ENCODE data around the gene ZNF320.
A peak's percentile ranks its signal among the peaks of the same experiment; 100 is the strongest.
"Not testable (repeated sequence)": the region's sequence is repeated elsewhere in the genome, so short reads cannot be mapped to it uniquely, and the experiment has no call there.

ZNF320 gene

GRCh38 chr19:52904052-52904780, 6.8 kb upstream of the ZNF320 start:
- H3K27me3 ChIP-seq (replicated peaks; ENCODE audit: control insufficient read depth, insufficient read depth, low read length); H3K4me1 ChIP-seq (ENCODE audit: control insufficient read depth, insufficient read depth, low read length); DNase-seq (ENCODE audit: low read depth); H3K9me3 ChIP-seq (ENCODE audit: control insufficient read depth, low read length); H3K4me3 ChIP-seq (ENCODE audit: low read length); H3K9ac ChIP-seq (ENCODE audit: low read length): not testable (repeated sequence)
- H3K36me3 ChIP-seq (ENCODE audit: control insufficient read depth, insufficient read depth, low read length, severe bottlenecking): peaks cover 20% of the 10 kb centered on the region

- Histone ChIP-seq H3K9me3 (ENCODE audit: control insufficient read depth, low read length) (peaks cover 4% of the 10 kb centered on the region), H3K36me3 (ENCODE audit: control insufficient read depth, insufficient read depth, low read length, severe bottlenecking) (peaks cover 3% of the 10 kb centered on the region), H3K9ac (ENCODE audit: low read length) (no peak overlapping the region), H3K4me1 (ENCODE audit: control insufficient read depth, insufficient read depth, low read length) (peaks cover 5% of the 10 kb centered on the region), H3K4me3 (ENCODE audit: low read length) (no peak overlapping the region), H3K27me3 (replicated peaks; ENCODE audit: control insufficient read depth, insufficient read depth, low read length) (no peaks in the 10 kb centered on the region)
- no peak for DNase-seq (ENCODE audit: low read depth)
These were observed 4.4 kb upstream of the ZNF320 start for GRCh38 chr19:52901842-52902241.

- H3K4me3 ChIP-seq (ENCODE audit: low read length): not testable (repeated sequence)
These were observed 1.2 kb upstream of the ZNF320 start for GRCh38 chr19:52898596-52898995.

GRCh38 chr19:52898101-52898500, 666 bp upstream of the ZNF320 start:
- peak overlapping the region; percentile 96 for H3K4me3 ChIP-seq (ENCODE audit: low read length)
- H3K9me3 ChIP-seq (ENCODE audit: control insufficient read depth, low read length): no peaks in the 10 kb centered on the region
- H3K27me3 ChIP-seq (replicated peaks; ENCODE audit: control insufficient read depth, insufficient read depth, low read length): no peaks in the 10 kb centered on the region
- H3K36me3 ChIP-seq (ENCODE audit: control insufficient read depth, insufficient read depth, low read length, severe bottlenecking): no peaks in the 10 kb centered on the region
- H3K9ac ChIP-seq (ENCODE audit: low read length): peak overlapping the region; percentile 97
- DNase-seq (ENCODE audit: low read depth): no peak
- peaks cover 10% of the 10 kb centered on the region for H3K4me1 ChIP-seq (ENCODE audit: control insufficient read depth, insufficient read depth, low read length)

More at GRCh38 chr19:52898596-52898995, 1.2 kb upstream of the ZNF320 start:
- H3K27me3 ChIP-seq (replicated peaks; ENCODE audit: control insufficient read depth, insufficient read depth, low read length); H3K9ac ChIP-seq (ENCODE audit: low read length); H3K36me3 ChIP-seq (ENCODE audit: control insufficient read depth, insufficient read depth, low read length, severe bottlenecking); DNase-seq (ENCODE audit: low read depth); H3K9me3 ChIP-seq (ENCODE audit: control insufficient read depth, low read length): not testable (repeated sequence)
- H3K4me1 ChIP-seq (ENCODE audit: control insufficient read depth, insufficient read depth, low read length): peaks cover 10% of the 10 kb centered on the region

GRCh38 chr19:52896431-52897137, 851 bp downstream of the ZNF320 start:
- Histone ChIP-seq H3K27me3 (replicated peaks; ENCODE audit: control insufficient read depth, insufficient read depth, low read length) (no peaks in the 10 kb centered on the region), H3K36me3 (ENCODE audit: control insufficient read depth, insufficient read depth, low read length, severe bottlenecking) (peaks cover 6% of the 10 kb centered on the region), H3K9me3 (ENCODE audit: control insufficient read depth, low read length) (no peaks in the 10 kb centered on the region), H3K9ac (ENCODE audit: low read length) (peak overlapping the region; percentile 97), H3K4me1 (ENCODE audit: control insufficient read depth, insufficient read depth, low read length) (peaks cover 10% of the 10 kb centered on the region), H3K4me3 (ENCODE audit: low read length) (peak overlapping the region; percentile 96)
- DNase-seq (ENCODE audit: low read depth): peak; percentile 37

GRCh38 chr19:52891336-52891735, 6.1 kb downstream of the ZNF320 start:
- Histone ChIP-seq H3K9me3 (ENCODE audit: control insufficient read depth, low read length) (peaks cover 10% of the 10 kb centered on the region), H3K36me3 (ENCODE audit: control insufficient read depth, insufficient read depth, low read length, severe bottlenecking) (peaks cover 54% of the 10 kb centered on the region), H3K4me3 (ENCODE audit: low read length) (no peak overlapping the region), H3K4me1 (ENCODE audit: control insufficient read depth, insufficient read depth, low read length) (peaks cover under 1% of the 10 kb centered on the region), H3K9ac (ENCODE audit: low read length) (no peak overlapping the region), H3K27me3 (replicated peaks; ENCODE audit: control insufficient read depth, insufficient read depth, low read length) (no peaks in the 10 kb centered on the region)
- no peak for DNase-seq (ENCODE audit: low read depth)

GRCh38 chr19:52889931-52890330, 7.5 kb downstream of the ZNF320 start:
- no peaks in the 10 kb centered on the region for H3K4me1 ChIP-seq (ENCODE audit: control insufficient read depth, insufficient read depth, low read length)
- H3K4me3 ChIP-seq (ENCODE audit: low read length): no peak overlapping the region
- no peak overlapping the region for H3K9ac ChIP-seq (ENCODE audit: low read length)
- H3K36me3 ChIP-seq (ENCODE audit: control insufficient read depth, insufficient read depth, low read length, severe bottlenecking): peaks cover 66% of the 10 kb centered on the region
- H3K9me3 ChIP-seq (ENCODE audit: control insufficient read depth, low read length): peaks cover 15% of the 10 kb centered on the region
- DNase-seq (ENCODE audit: low read depth): no peak
- no peaks in the 10 kb centered on the region for H3K27me3 ChIP-seq (replicated peaks; ENCODE audit: control insufficient read depth, insufficient read depth, low read length)

GRCh38 chr19:52889076-52889475, 8.4 kb downstream of the ZNF320 start:
- no peaks in the 10 kb centered on the region for H3K27me3 ChIP-seq (replicated peaks; ENCODE audit: control insufficient read depth, insufficient read depth, low read length)
- peaks cover 24% of the 10 kb centered on the region for H3K9me3 ChIP-seq (ENCODE audit: control insufficient read depth, low read length)
- DNase-seq (ENCODE audit: low read depth): no peak
- H3K4me1 ChIP-seq (ENCODE audit: control insufficient read depth, insufficient read depth, low read length): no peaks in the 10 kb centered on the region
- no peak overlapping the region for H3K4me3 ChIP-seq (ENCODE audit: low read length)
- no peak overlapping the region for H3K9ac ChIP-seq (ENCODE audit: low read length)
- H3K36me3 ChIP-seq (ENCODE audit: control insufficient read depth, insufficient read depth, low read length, severe bottlenecking): peaks cover 74% of the 10 kb centered on the region

GRCh38 chr19:52880895-52881389, 16.5 kb downstream of the ZNF320 start:
- Histone ChIP-seq H3K4me3 (ENCODE audit: low read length) (peak overlapping the region; percentile 45), H3K9me3 (ENCODE audit: control insufficient read depth, low read length) (peaks cover 85% of the 10 kb centered on the region), H3K36me3 (ENCODE audit: control insufficient read depth, insufficient read depth, low read length, severe bottlenecking) (peaks cover 84% of the 10 kb centered on the region)

GRCh38 chr19:52872996-52873395, 24.4 kb downstream of the ZNF320 start:
- H3K9me3 ChIP-seq (ENCODE audit: control insufficient read depth, low read length): peaks cover 13% of the 10 kb centered on the region
- not testable (repeated sequence) for H3K4me1 ChIP-seq (ENCODE audit: control insufficient read depth, insufficient read depth, low read length); H3K27me3 ChIP-seq (replicated peaks; ENCODE audit: control insufficient read depth, insufficient read depth, low read length); H3K36me3 ChIP-seq (ENCODE audit: control insufficient read depth, insufficient read depth, low read length, severe bottlenecking); DNase-seq (ENCODE audit: low read depth); H3K9ac ChIP-seq (ENCODE audit: low read length); H3K4me3 ChIP-seq (ENCODE audit: low read length)

More at GRCh38 chr19:52880895-52881389, 16.5 kb downstream of the ZNF320 start:
- no peak for DNase-seq (ENCODE audit: low read depth)
- H3K9ac ChIP-seq (ENCODE audit: low read length): no peak overlapping the region
- no peaks in the 10 kb centered on the region for H3K4me1 ChIP-seq (ENCODE audit: control insufficient read depth, insufficient read depth, low read length)
- no peaks in the 10 kb centered on the region for H3K27me3 ChIP-seq (replicated peaks; ENCODE audit: control insufficient read depth, insufficient read depth, low read length)

GRCh38 chr19:52871466-52871865, 26.0 kb downstream of the ZNF320 start:
- H3K4me3 ChIP-seq (ENCODE audit: low read length): no peak overlapping the region
- no peaks in the 10 kb centered on the region for H3K4me1 ChIP-seq (ENCODE audit: control insufficient read depth, insufficient read depth, low read length)
- DNase-seq (ENCODE audit: low read depth): no peak
- H3K9ac ChIP-seq (ENCODE audit: low read length): no peak overlapping the region
- no peaks in the 10 kb centered on the region for H3K9me3 ChIP-seq (ENCODE audit: control insufficient read depth, low read length)
- H3K27me3 ChIP-seq (replicated peaks; ENCODE audit: control insufficient read depth, insufficient read depth, low read length): no peaks in the 10 kb centered on the region
- no peaks in the 10 kb centered on the region for H3K36me3 ChIP-seq (ENCODE audit: control insufficient read depth, insufficient read depth, low read length, severe bottlenecking)
